ENCODE measurements around the gene TTLL11. TPM values are rescaled to one million over a fixed set of nuclear protein-coding genes. Genes with fewer than 3 reads are reported as not detected.
A peak's percentile ranks its signal among the peaks of the same experiment; 100 is the strongest.

Gene TTLL11
- total RNA-seq, 1 experiment from 2014 or later: 3.8 TPM

GRCh38 chr9:121830441-121831140 is 262.5 kb downstream of the TTLL11 start:
- Histone ChIP-seq H3K4me3 (no peak overlapping the region), H3K4me1 (replicated peaks) (no peaks in the 10 kb centered on the region), H3K9me3 (replicated peaks) (no peaks in the 10 kb centered on the region), H3K27me3 (replicated peaks) (no peaks in the 10 kb centered on the region), H3K27ac (no peak overlapping the region), H3K36me3 (no peaks in the 10 kb centered on the region)
- DNase-seq (ENCODE audit: low read depth in 1 of 2, low spot score in 2 of 2): peak in 1 of 2 experiments; percentile 23

- Histone ChIP-seq H3K4me3 (no peak overlapping the region), H3K36me3 (no peaks in the 10 kb centered on the region), H3K4me1 (replicated peaks) (no peaks in the 10 kb centered on the region), H3K9me3 (replicated peaks) (no peaks in the 10 kb centered on the region), H3K27ac (no peak overlapping the region), H3K27me3 (replicated peaks) (no peaks in the 10 kb centered on the region)
- DNase-seq (ENCODE audit: low read depth in 1 of 2, low spot score in 2 of 2): peak in 1 of 2 experiments; percentile 25
Observed at GRCh38 chr9:121827251-121827967, 265.7 kb downstream of the TTLL11 start.

GRCh38 chr9:121826711-121827110 is 266.4 kb downstream of the TTLL11 start:
- Histone ChIP-seq H3K27me3 (replicated peaks) (no peaks in the 10 kb centered on the region), H3K9me3 (replicated peaks) (no peaks in the 10 kb centered on the region), H3K27ac (no peak overlapping the region), H3K36me3 (no peaks in the 10 kb centered on the region), H3K4me3 (no peak overlapping the region), H3K4me1 (replicated peaks) (no peaks in the 10 kb centered on the region)
- DNase-seq (ENCODE audit: low read depth in 1 of 2, low spot score in 2 of 2): peak in 1 of 2 experiments; percentile 22

GRCh38 chr9:121825031-121825691 is 267.9 kb downstream of the TTLL11 start:
- no peaks in the 10 kb centered on the region for H3K9me3 ChIP-seq (replicated peaks)
- no peaks in the 10 kb centered on the region for H3K36me3 ChIP-seq
- no peak overlapping the region for H3K27ac ChIP-seq
- peak in 1 of 2 experiments; percentile 16 for DNase-seq (ENCODE audit: low read depth in 1 of 2, low spot score in 2 of 2)
- no peak overlapping the region for H3K4me3 ChIP-seq
- H3K4me1 ChIP-seq (replicated peaks): no peaks in the 10 kb centered on the region
- H3K27me3 ChIP-seq (replicated peaks): no peaks in the 10 kb centered on the region

GRCh38 chr9:121824651-121825030 is 268.5 kb downstream of the TTLL11 start:
- Histone ChIP-seq H3K9me3 (replicated peaks) (no peaks in the 10 kb centered on the region), H3K4me3 (no peak overlapping the region), H3K27ac (no peak overlapping the region), H3K27me3 (replicated peaks) (no peaks in the 10 kb centered on the region), H3K36me3 (no peaks in the 10 kb centered on the region), H3K4me1 (replicated peaks) (no peaks in the 10 kb centered on the region)
- DNase-seq (ENCODE audit: low read depth in 1 of 2, low spot score in 2 of 2): no peak

GRCh38 chr9:121823451-121824169 is 269.5 kb downstream of the TTLL11 start:
- H3K4me1 ChIP-seq (replicated peaks): no peaks in the 10 kb centered on the region
- no peaks in the 10 kb centered on the region for H3K27me3 ChIP-seq (replicated peaks)
- DNase-seq (ENCODE audit: low read depth in 1 of 2, low spot score in 2 of 2): no peak
- H3K27ac ChIP-seq: no peak overlapping the region
- H3K9me3 ChIP-seq (replicated peaks): no peaks in the 10 kb centered on the region
- H3K4me3 ChIP-seq: no peak overlapping the region
- H3K36me3 ChIP-seq: no peaks in the 10 kb centered on the region

GRCh38 chr9:121822093-121823085 is 270.7 kb downstream of the TTLL11 start:
- no peaks in the 10 kb centered on the region for H3K36me3 ChIP-seq
- no peaks in the 10 kb centered on the region for H3K27me3 ChIP-seq (replicated peaks)
- no peak for DNase-seq (ENCODE audit: low read depth in 1 of 2, low spot score in 2 of 2)
- no peaks in the 10 kb centered on the region for H3K4me1 ChIP-seq (replicated peaks)
- H3K4me3 ChIP-seq: no peak overlapping the region
- no peak overlapping the region for H3K27ac ChIP-seq
- H3K9me3 ChIP-seq (replicated peaks): no peaks in the 10 kb centered on the region

GRCh38 chr9:121821326-121821725 is 271.8 kb downstream of the TTLL11 start:
- H3K4me3 ChIP-seq: no peak overlapping the region
- H3K27ac ChIP-seq: no peak overlapping the region
- no peaks in the 10 kb centered on the region for H3K4me1 ChIP-seq (replicated peaks)
- no peaks in the 10 kb centered on the region for H3K9me3 ChIP-seq (replicated peaks)
- H3K27me3 ChIP-seq (replicated peaks): no peaks in the 10 kb centered on the region
- no peak for DNase-seq (ENCODE audit: low read depth in 1 of 2, low spot score in 2 of 2)
- H3K36me3 ChIP-seq: no peaks in the 10 kb centered on the region

- Histone ChIP-seq H3K4me1 (replicated peaks) (no peaks in the 10 kb centered on the region), H3K36me3 (no peaks in the 10 kb centered on the region), H3K27ac (no peak overlapping the region), H3K27me3 (replicated peaks) (no peaks in the 10 kb centered on the region), H3K4me3 (no peak overlapping the region), H3K9me3 (replicated peaks) (no peaks in the 10 kb centered on the region)
- no peak for DNase-seq (ENCODE audit: low read depth in 1 of 2, low spot score in 2 of 2)
Observed at GRCh38 chr9:121820286-121821005, 272.7 kb downstream of the TTLL11 start.

- H3K4me1 ChIP-seq (replicated peaks): no peaks in the 10 kb centered on the region
- H3K9me3 ChIP-seq (replicated peaks): no peaks in the 10 kb centered on the region
- DNase-seq (ENCODE audit: low read depth in 1 of 2, low spot score in 2 of 2): no peak
- no peak overlapping the region for H3K4me3 ChIP-seq
- no peaks in the 10 kb centered on the region for H3K27me3 ChIP-seq (replicated peaks)
- H3K27ac ChIP-seq: no peak overlapping the region
- H3K36me3 ChIP-seq: no peaks in the 10 kb centered on the region
Observed at GRCh38 chr9:121819428-121820231, 273.5 kb downstream of the TTLL11 start.

GRCh38 chr9:121818841-121819427 is 274.2 kb downstream of the TTLL11 start:
- DNase-seq (ENCODE audit: low read depth in 1 of 2, low spot score in 2 of 2): no peak
- Histone ChIP-seq H3K9me3 (replicated peaks) (no peaks in the 10 kb centered on the region), H3K4me3 (no peak overlapping the region), H3K36me3 (no peaks in the 10 kb centered on the region), H3K4me1 (replicated peaks) (no peaks in the 10 kb centered on the region), H3K27ac (no peak overlapping the region), H3K27me3 (replicated peaks) (no peaks in the 10 kb centered on the region)
